Stimulated activated CD4-positive, alpha-beta T cell treated with anti-CD3 and anti-CD28 coated beads, Interleukin-1b, Interleukin-23, amount 100 ng/mL, for 48 hours (primary cell): ENCODE measurements around the gene PLEKHG3.

Experiments
- DNase-seq: peaks from one replicate; pipeline ENCODE4 v3.0.0-alpha.2; 2020

PLEKHG3 gene

DNA sequence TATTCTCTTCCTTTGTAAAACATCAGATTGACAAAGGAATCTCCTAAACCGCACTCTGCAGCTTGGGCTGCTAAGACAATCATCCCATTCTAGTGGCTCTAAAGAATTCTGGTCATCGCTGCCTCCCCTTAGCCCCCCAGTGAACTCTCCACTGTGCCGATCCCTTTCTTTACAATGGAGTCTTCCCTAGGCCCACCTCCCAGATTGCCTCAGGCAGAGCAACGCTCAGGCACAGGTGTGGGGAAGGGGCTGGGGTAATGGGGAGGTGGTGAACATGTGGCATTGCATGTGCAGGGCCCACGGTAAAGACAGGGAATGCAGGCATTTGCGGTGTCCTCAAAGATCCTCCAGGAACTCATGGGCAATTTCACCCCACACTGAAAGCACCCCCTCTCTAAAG is 86.3 kb downstream of the PLEKHG3 start:
- no peak for DNase-seq

GRCh38 chr14:64792231-64792630 is 88.0 kb downstream of the PLEKHG3 start:
- DNase-seq = no peak

DNA sequence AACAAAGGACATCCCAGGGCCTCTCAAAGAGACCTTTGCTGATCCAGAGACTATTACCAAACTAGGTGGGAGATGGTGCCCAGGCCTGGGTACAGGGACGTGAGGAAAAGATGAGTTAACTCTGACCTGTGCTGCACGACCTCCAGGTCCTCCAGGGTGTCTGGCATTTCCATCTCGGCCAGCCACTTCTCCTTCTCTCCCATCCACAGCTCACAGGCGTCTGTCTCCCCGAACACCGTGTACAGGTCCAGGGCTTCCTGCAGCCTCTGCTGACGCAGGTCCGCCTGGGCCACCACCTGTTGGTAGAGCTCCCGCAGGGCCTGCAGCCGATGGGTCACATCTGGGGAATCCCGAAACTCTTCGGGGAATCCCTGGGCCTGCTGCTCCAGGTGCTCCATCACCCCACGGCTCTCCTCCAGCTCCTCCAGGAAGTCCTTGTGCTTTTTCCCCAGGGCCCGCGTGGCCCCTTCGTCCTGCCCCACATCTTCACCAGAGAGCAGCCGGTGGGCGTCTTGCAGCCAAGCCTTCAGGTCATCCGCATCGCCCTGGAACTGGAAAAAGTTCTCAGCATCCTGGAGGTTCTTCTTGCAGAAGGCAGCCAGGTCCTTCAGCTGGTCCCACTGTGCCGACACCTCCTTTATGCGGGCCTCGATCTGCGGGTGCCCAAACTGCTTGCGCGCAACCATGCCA is 88.8 kb downstream of the PLEKHG3 start:
- no peak for DNase-seq

DNA sequence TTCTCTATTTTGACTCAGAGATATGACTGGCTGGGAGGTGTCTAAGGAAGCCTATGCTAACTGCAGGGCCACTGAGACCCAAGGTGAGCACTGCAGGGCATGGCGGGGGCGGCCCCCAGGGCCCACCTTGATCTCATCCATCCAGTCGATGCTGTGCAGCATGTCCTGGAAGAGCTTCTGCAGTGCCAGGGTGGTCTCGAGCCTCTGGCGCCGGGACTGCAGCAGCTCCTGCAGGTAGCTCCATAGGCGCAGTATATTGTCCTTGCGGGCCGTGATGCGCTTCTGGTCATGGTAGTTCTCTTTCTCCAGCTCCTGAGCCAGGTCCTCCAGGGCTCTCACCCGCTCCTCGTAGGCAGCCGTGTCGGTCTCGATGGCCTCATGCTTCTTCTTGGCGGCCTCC is 91.0 kb downstream of the PLEKHG3 start:
- no peak for DNase-seq

DNA sequence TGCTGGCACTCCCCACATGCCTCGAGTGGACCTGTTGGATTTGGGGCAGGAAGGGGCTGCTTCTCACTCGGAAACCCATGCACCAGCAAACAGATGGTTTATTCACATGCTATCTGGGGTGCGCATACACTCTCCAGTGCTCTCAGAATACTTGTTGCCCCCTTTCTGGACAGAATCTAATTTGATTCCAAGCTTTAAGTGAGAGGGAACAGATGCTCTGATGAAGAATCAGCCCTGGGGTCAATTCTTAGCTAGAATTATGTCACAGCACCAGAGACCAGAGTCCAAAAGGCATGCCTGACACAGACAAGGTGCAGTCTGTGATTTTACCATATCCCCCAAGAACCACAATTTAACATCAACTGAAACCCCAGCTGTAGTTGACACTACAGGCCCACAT is 91.7 kb downstream of the PLEKHG3 start:
- DNase-seq = no peak

DNA sequence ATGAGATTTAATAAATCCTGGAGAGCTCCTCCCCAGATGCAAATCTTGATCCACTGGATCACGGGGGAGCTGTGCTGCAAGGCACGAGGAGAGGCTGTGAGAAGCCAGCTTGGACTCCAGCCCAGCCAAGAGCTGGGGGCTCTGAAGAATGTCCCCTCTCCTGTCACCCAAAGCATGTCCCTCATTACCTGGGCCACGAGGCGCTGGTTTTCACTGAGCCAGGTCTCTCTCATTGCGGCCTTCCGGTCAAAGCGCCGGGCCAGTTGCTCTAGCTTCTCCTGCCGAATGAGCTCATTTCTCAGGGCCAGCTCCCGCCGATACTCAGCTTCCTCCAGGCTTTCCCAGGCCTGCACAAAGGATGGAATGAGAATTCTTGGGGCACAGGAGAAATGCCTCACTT is 92.1 kb downstream of the PLEKHG3 start:
- no peak for DNase-seq

- DNase-seq = no peak
Measured at GRCh38 chr14:64799555-64799954, 95.3 kb downstream of the PLEKHG3 start.
